ENCODE results near the gene NYAP1. TPM values are rescaled to one million over a fixed set of nuclear protein-coding genes. Genes with fewer than 3 reads are reported as not detected.
"Not testable (repeated sequence)": the region's sequence is repeated elsewhere in the genome, so short reads cannot be mapped to it uniquely, and the experiment has no call there.

Gene NYAP1
- total and polyA plus RNA-seq, 7 experiments from 2014 or later: 0.11 to 0.64 (median 0.44) TPM; not detected in 2

DNA sequence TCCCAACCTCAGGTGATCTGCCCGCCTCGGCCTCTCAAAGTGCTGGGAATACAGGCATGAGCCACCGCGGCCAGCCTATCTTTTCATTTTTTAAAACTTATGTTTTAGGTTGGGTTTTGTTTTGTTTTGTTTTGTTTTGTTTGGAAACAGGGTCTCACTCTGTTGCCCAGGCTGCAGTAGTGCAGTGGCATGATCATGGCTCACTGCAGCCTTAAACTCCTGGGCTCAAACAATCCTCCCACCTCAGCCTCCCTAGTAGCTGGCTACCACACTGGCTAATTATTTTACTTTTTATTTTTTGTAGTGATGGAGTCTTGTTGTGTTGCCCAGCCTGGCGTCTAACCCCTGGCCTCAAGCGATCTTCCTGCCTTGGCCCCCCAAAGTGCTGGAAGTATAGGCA, 35.9 kb downstream of the NYAP1 start:
- no peaks in the 10 kb centered on the region for H3K27me3 Mint-ChIP-seq
- Histone ChIP-seq H3K27ac (ENCODE audit: low read depth, low read length) (no peak overlapping the region), H3K36me3 (ENCODE audit: control insufficient read depth in 2 of 3, insufficient read depth in 3 of 3, low read length in 3 of 3) (no peaks in the 10 kb centered on the region), H3K27me3 (ENCODE audit: control insufficient read depth in 2 of 2, insufficient read depth in 2 of 2, low read length in 2 of 2) (no peaks in the 10 kb centered on the region), H3K4me3 (ENCODE audit: low read length) (no peak overlapping the region), H3K4me1 (ENCODE audit: control insufficient read depth in 2 of 2, insufficient read depth in 2 of 2, low read length in 2 of 2) (peaks cover 23 to 29% of the 10 kb centered on the region in 2 donors), H3K9me3 (ENCODE audit: control insufficient read depth in 2 of 3, low read length in 3 of 3) (no peaks in the 10 kb centered on the region)
- intact Hi-C loops (cut with micrococcal nuclease): no loop called here
- ChIA-PET CTCF (interaction anchor here (0.7 to 0.9 kb wide), 2 partner anchors 34 to 39 kb away, joined by 5 to 7 read pairs; no protein-coding TSS in a partner anchor), POLR2A (interaction anchor here (1.3 kb wide), 1 partner anchor 23 kb away, joined by 6 read pairs; no protein-coding TSS in a partner anchor)
- no peak overlapping the region for H3K4me3 Mint-ChIP-seq
- H3K9me3 Mint-ChIP-seq: no peaks in the 10 kb centered on the region
- no peak overlapping the region for H3K27ac Mint-ChIP-seq
- ATAC-seq (no peak), DNase-seq (no peak)
- peaks cover 16 to 47% (median 32%) of the 10 kb centered on the region in 7 donors for H3K4me1 Mint-ChIP-seq
- H3K36me3 Mint-ChIP-seq: no peaks in the 10 kb centered on the region

DNA sequence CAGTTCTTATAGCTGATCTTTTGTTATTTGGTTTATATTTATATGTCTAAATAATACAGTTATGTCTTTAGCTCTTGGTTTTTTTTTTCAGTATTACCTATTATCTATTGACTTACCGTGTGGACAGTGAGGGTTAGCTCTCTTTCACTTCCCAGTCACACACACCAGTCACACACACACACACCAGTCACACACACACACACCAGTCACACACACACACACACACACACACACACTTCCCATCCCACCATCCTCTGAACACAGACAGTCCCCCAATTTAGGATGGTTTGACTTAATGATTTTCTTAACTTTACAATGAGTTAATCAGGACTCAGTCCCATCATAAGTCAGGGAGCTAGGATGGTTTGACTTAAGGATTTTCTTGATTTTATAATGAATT, 36.4 kb downstream of the NYAP1 start:
- peaks cover 14 to 43% (median 29%) of the 10 kb centered on the region in 7 donors for H3K4me1 Mint-ChIP-seq
- intact Hi-C loops (cut with micrococcal nuclease): no loop called here
- DNase-seq (no peak), ATAC-seq (no peak)
- Histone ChIP-seq H3K36me3 (ENCODE audit: control insufficient read depth in 2 of 3, insufficient read depth in 3 of 3, low read length in 3 of 3) (no peaks in the 10 kb centered on the region), H3K27ac (ENCODE audit: low read depth, low read length) (no peak overlapping the region), H3K27me3 (ENCODE audit: control insufficient read depth in 2 of 2, insufficient read depth in 2 of 2, low read length in 2 of 2) (no peaks in the 10 kb centered on the region), H3K4me3 (ENCODE audit: low read length) (no peak overlapping the region), H3K9me3 (ENCODE audit: control insufficient read depth in 2 of 3, low read length in 3 of 3) (no peaks in the 10 kb centered on the region), H3K4me1 (ENCODE audit: control insufficient read depth in 2 of 2, insufficient read depth in 2 of 2, low read length in 2 of 2) (peaks cover 23 to 25% of the 10 kb centered on the region in 2 donors)
- CTCF ChIA-PET: interaction anchor here (0.7 to 0.9 kb wide), 3 partner anchors 35 to 186 kb away, joined by 3 to 7 read pairs (median 5); partner anchors contain the start of gene POP7
- H3K4me3 Mint-ChIP-seq: no peak overlapping the region
- no peaks in the 10 kb centered on the region for H3K9me3 Mint-ChIP-seq
- peak overlapping the region in 4 of 9 donors; percentile 8 to 62 (median 32) for H3K27ac Mint-ChIP-seq
- no peaks in the 10 kb centered on the region for H3K27me3 Mint-ChIP-seq
- H3K36me3 Mint-ChIP-seq: no peaks in the 10 kb centered on the region
- POLR2A ChIA-PET: interaction anchor here (0.5 kb wide), 1 partner anchor 33 kb away, joined by 3 read pairs; no protein-coding TSS in a partner anchor

DNA sequence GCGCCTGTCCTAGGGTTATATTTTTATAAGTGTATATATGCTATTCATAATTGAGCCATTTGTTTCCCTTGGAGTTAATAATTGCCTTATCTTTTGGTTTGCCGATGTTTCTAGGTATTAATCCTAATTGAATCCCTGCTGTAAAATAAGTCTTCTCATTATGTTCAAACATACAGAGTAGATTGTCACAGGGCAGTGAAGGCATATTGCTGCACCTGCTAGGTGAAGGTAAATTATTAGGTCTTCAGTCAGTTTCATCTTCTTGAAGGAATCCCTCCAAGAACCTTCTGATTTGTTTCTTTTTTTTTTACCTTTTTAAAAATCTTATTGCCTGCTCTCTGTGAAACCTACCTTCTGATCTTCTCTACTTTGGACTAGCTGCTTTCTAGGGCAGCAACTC, 37.3 kb downstream of the NYAP1 start:
- DNase-seq (no peak), ATAC-seq (no peak)
- Histone ChIP-seq H3K27me3 (ENCODE audit: control insufficient read depth in 2 of 2, insufficient read depth in 2 of 2, low read length in 2 of 2) (no peaks in the 10 kb centered on the region), H3K4me1 (ENCODE audit: control insufficient read depth in 2 of 2, insufficient read depth in 2 of 2, low read length in 2 of 2) (peaks cover 15 to 16% of the 10 kb centered on the region in 2 donors), H3K4me3 (ENCODE audit: low read length) (no peak overlapping the region), H3K36me3 (ENCODE audit: control insufficient read depth in 2 of 3, insufficient read depth in 3 of 3, low read length in 3 of 3) (no peaks in the 10 kb centered on the region), H3K9me3 (ENCODE audit: control insufficient read depth in 2 of 3, low read length in 3 of 3) (no peaks in the 10 kb centered on the region), H3K27ac (ENCODE audit: low read depth, low read length) (no peak overlapping the region)
- H3K36me3 Mint-ChIP-seq: no peaks in the 10 kb centered on the region
- no peak overlapping the region for H3K4me3 Mint-ChIP-seq
- CTCF ChIA-PET: interaction anchor here (1.4 kb wide), 1 partner anchor 13 kb away, joined by 3 read pairs; no protein-coding TSS in a partner anchor
- H3K9me3 Mint-ChIP-seq: no peaks in the 10 kb centered on the region
- POLR2A ChIA-PET: interaction anchor here (0.6 to 0.8 kb wide), 3 partner anchors 14 to 65 kb away, joined by 3 read pairs; partner anchors contain the start of gene FBXO24
- no peaks in the 10 kb centered on the region for H3K27me3 Mint-ChIP-seq
- peaks cover 4 to 34% (median 20%) of the 10 kb centered on the region in 7 donors for H3K4me1 Mint-ChIP-seq
- H3K27ac Mint-ChIP-seq: peak overlapping the region in 1 of 9 donors; percentile 56
- intact Hi-C loops (cut with micrococcal nuclease): no loop called here

- H3K27ac Mint-ChIP-seq; H3K4me3 ChIP-seq (ENCODE audit: low read length); H3K27ac ChIP-seq (ENCODE audit: low read depth, low read length); H3K9me3 Mint-ChIP-seq; H3K9me3 ChIP-seq (ENCODE audit: control insufficient read depth in 2 of 3, low read length in 3 of 3); H3K4me3 Mint-ChIP-seq; H3K27me3 ChIP-seq (ENCODE audit: control insufficient read depth in 2 of 2, insufficient read depth in 2 of 2, low read length in 2 of 2); H3K36me3 Mint-ChIP-seq; DNase-seq; H3K27me3 Mint-ChIP-seq; H3K4me1 ChIP-seq (ENCODE audit: control insufficient read depth in 2 of 2, insufficient read depth in 2 of 2, low read length in 2 of 2); H3K36me3 ChIP-seq (ENCODE audit: control insufficient read depth in 2 of 3, insufficient read depth in 3 of 3, low read length in 3 of 3); ATAC-seq; intact Hi-C loops (cut with micrococcal nuclease): not testable (repeated sequence)
- POLR2A ChIA-PET: interaction anchor here (0.6 kb wide), 1 partner anchor 299 kb away, joined by 3 read pairs; no protein-coding TSS in a partner anchor
- H3K4me1 Mint-ChIP-seq: peaks cover 0 to 25% (median 11%) of the 10 kb centered on the region in 7 donors
- CTCF ChIA-PET: interaction anchor here (1.4 kb wide), 1 partner anchor 12 kb away, joined by 3 read pairs; no protein-coding TSS in a partner anchor
Measured at GRCh38 chr7:100521909-100522593, 38.3 kb downstream of the NYAP1 start.

- H3K27ac ChIP-seq (ENCODE audit: low read depth, low read length); H3K27ac Mint-ChIP-seq; DNase-seq; H3K4me3 ChIP-seq (ENCODE audit: low read length); H3K36me3 ChIP-seq (ENCODE audit: control insufficient read depth in 2 of 3, insufficient read depth in 3 of 3, low read length in 3 of 3); H3K4me1 ChIP-seq (ENCODE audit: control insufficient read depth in 2 of 2, insufficient read depth in 2 of 2, low read length in 2 of 2); H3K27me3 Mint-ChIP-seq; intact Hi-C loops (cut with micrococcal nuclease); POLR2A ChIA-PET; ATAC-seq; H3K9me3 Mint-ChIP-seq; H3K36me3 Mint-ChIP-seq; H3K4me3 Mint-ChIP-seq; H3K9me3 ChIP-seq (ENCODE audit: control insufficient read depth in 2 of 3, low read length in 3 of 3); H3K27me3 ChIP-seq (ENCODE audit: control insufficient read depth in 2 of 2, insufficient read depth in 2 of 2, low read length in 2 of 2); CTCF ChIA-PET: not testable (repeated sequence)
- peaks cover 0 to 18% (median 5%) of the 10 kb centered on the region in 7 donors for H3K4me1 Mint-ChIP-seq
Measured at GRCh38 chr7:100523192-100523591, 39.5 kb downstream of the NYAP1 start.

- H3K27ac Mint-ChIP-seq; ATAC-seq; H3K27ac ChIP-seq (ENCODE audit: low read depth, low read length); H3K4me3 Mint-ChIP-seq; H3K27me3 ChIP-seq (ENCODE audit: control insufficient read depth in 2 of 2, insufficient read depth in 2 of 2, low read length in 2 of 2); H3K36me3 ChIP-seq (ENCODE audit: control insufficient read depth in 2 of 3, insufficient read depth in 3 of 3, low read length in 3 of 3); intact Hi-C loops (cut with micrococcal nuclease); H3K36me3 Mint-ChIP-seq; H3K9me3 ChIP-seq (ENCODE audit: control insufficient read depth in 2 of 3, low read length in 3 of 3); DNase-seq; H3K4me1 Mint-ChIP-seq; H3K27me3 Mint-ChIP-seq; H3K4me3 ChIP-seq (ENCODE audit: low read length); H3K9me3 Mint-ChIP-seq; H3K4me1 ChIP-seq (ENCODE audit: control insufficient read depth in 2 of 2, insufficient read depth in 2 of 2, low read length in 2 of 2): not testable (repeated sequence)
- ChIA-PET CTCF (interaction anchor here (0.6 kb wide), 1 partner anchor 1168 kb away, joined by 8 read pairs; no protein-coding TSS in a partner anchor), POLR2A (interaction anchor here (0.7 to 0.8 kb wide), 2 partner anchors 19 to 23 kb away, joined by 3 read pairs; no protein-coding TSS in a partner anchor)
Measured at GRCh38 chr7:100528108-100528866, 44.6 kb downstream of the NYAP1 start.

Measured in naive thymus-derived CD4-positive, alpha-beta T cell (primary cell).